22Rv1 (cell line): ENCODE results near the gene POFUT1.
"Not testable (repeated sequence)": the region's sequence is repeated elsewhere in the genome, so short reads cannot be mapped to it uniquely, and the experiment has no call there.

Experiments used
- CTCF ChIP-seq: fragments of 450-650 bp; IDR thresholded peaks from 2 replicates; pipeline ENCODE4 v1.5.1; 2017; ENCODE audit warnings: mild to moderate bottlenecking
- ZFX ChIP-seq: fragments of 450-650 bp; IDR thresholded peaks from 2 replicates; pipeline ENCODE4 v1.6.1; 2017; ENCODE audit warnings: antibody characterized with exemption, borderline replicate concordance

- TF ChIP-seq CTCF, ZFX: not testable (repeated sequence)
Measured at GRCh38 chr20:32177696-32178095, 30.0 kb upstream of the POFUT1 start.
